Lung (tissue), 12 donors: ENCODE results near the gene DLX1. TPM values are rescaled to one million over a fixed set of nuclear protein-coding genes. Genes with fewer than 3 reads are reported as not detected.

Source experiments
- ATAC-seq: fragments of 200-7000 bp; cut with Tn5 transposase; one replicate; pipeline ENCODE4 v1.9.1; 2020; ENCODE audit warnings: moderate number of reproducible peaks; ENCODE audit not compliant: insufficient read depth, low FRiP score
- DNase-seq, 3 donors: peaks; one replicate each; pipeline ENCODE4 v3.0.0-alpha.2; 2013 to 2017
- H3K27ac ChIP-seq, 2 donors: one replicate each; pipeline ENCODE4 v1.5.1; 2013; ENCODE audit warnings: mild to moderate bottlenecking in 2 of 2, moderate library complexity in 2 of 2, control low read depth in 1 of 2, inconsistent platforms in 1 of 2, low read depth in 1 of 2, low read length in 1 of 2
- H3K27me3 ChIP-seq, 3 donors: one replicate each; pipeline ENCODE4 v1.5.1; 2013; ENCODE audit warnings: low read length in 2 of 3; ENCODE audit not compliant: control insufficient read depth in 3 of 3, insufficient read depth in 3 of 3
- H3K36me3 ChIP-seq, 4 donors: one replicate each; pipeline ENCODE4 v1.5.1; 2013; ENCODE audit warnings: low read length in 4 of 4, mild to moderate bottlenecking in 1 of 4, moderate library complexity in 1 of 4; ENCODE audit not compliant: control insufficient read depth in 4 of 4, insufficient read depth in 4 of 4
- H3K4me1 ChIP-seq, 5 donors: one replicate each; pipeline ENCODE4 v1.5.1; 2013; ENCODE audit warnings: low read length in 5 of 5, mild to moderate bottlenecking in 2 of 5, moderate library complexity in 1 of 5; ENCODE audit not compliant: control insufficient read depth in 5 of 5, insufficient read depth in 5 of 5
- H3K4me3 ChIP-seq: one replicate; pipeline ENCODE4 v1.5.1; 2013; ENCODE audit warnings: mild to moderate bottlenecking, control low read depth, moderate library complexity
- H3K9ac ChIP-seq, 2 donors: one replicate each; pipeline ENCODE4 v1.5.1; 2013; ENCODE audit warnings: low read length in 2 of 2, control low read depth in 1 of 2; ENCODE audit not compliant: insufficient read depth in 1 of 2
- H3K9me3 ChIP-seq, 4 donors: one replicate each; pipeline ENCODE4 v1.5.1; 2013; ENCODE audit warnings: low read length in 3 of 4, mild to moderate bottlenecking in 1 of 4, moderate library complexity in 1 of 4; ENCODE audit not compliant: control insufficient read depth in 4 of 4, insufficient read depth in 3 of 4
- WGBS, 2 donors: extraction: QIAGEN DNeasy Blood & Tissue Kit; methylation state at CpG; one replicate each; pipeline ENCODE4 v1.1.7; 2013; 5-methylcytosine and 5-hydroxymethylcytosine counted together
- polyA plus RNA-seq, 2 donors: library from polyadenylated mRNA; stranded (reverse); fragments of 200-250 nt; gene quantifications; one replicate each; pipeline ENCODE4 v1.2.1, GENCODE V29; 2013
- total RNA-seq, 2 donors: library from RNA; depleted of rRNA in 1 of 2; stranded (reverse); fragments of >200 nt in 1 of 2; gene quantifications; one replicate each; pipeline ENCODE4 v1.2.1, GENCODE V29; 2014 to 2021
- TF ChIP-seq, protein P1 (sequence below): IDR thresholded peaks from 2 replicates; pipeline ENCODE4 v1.5.1; 2012; ENCODE audit warnings: mild to moderate bottlenecking; ENCODE audit errors: control extremely low read depth, extremely low read depth
- donor health status: control.
- donor health status: control.
- donor health status: Bipolar disorder and iron deficiency.
- donor health status: healthy.
- donor health status: DM: yes; HTN: yes; CAD: no.

Gene DLX1
- total and polyA plus RNA-seq, 4 donors: 0.05 TPM; not detected in 3

- Histone ChIP-seq H3K36me3 (no peaks in the 10 kb centered on the region), H3K9ac (no peak overlapping the region), H3K27ac (no peak overlapping the region), H3K4me1 (peaks cover 0 to 24% (median 0%) of the 10 kb centered on the region in 5 donors), H3K4me3 (no peak overlapping the region), H3K27me3 (peaks cover 16 to 98% (median 96%) of the 10 kb centered on the region in 3 donors), H3K9me3 (peaks cover 0 to 27% (median 0%) of the 10 kb centered on the region in 4 donors)
- DNase-seq (peak in 2 of 3 donors; percentile 15 to 19), ATAC-seq (no peak)
- 5 to 8% methylated on average over 23 of the region's 23 CpGs for WGBS, 2 donors
- TF ChIP-seq, protein P1, sequence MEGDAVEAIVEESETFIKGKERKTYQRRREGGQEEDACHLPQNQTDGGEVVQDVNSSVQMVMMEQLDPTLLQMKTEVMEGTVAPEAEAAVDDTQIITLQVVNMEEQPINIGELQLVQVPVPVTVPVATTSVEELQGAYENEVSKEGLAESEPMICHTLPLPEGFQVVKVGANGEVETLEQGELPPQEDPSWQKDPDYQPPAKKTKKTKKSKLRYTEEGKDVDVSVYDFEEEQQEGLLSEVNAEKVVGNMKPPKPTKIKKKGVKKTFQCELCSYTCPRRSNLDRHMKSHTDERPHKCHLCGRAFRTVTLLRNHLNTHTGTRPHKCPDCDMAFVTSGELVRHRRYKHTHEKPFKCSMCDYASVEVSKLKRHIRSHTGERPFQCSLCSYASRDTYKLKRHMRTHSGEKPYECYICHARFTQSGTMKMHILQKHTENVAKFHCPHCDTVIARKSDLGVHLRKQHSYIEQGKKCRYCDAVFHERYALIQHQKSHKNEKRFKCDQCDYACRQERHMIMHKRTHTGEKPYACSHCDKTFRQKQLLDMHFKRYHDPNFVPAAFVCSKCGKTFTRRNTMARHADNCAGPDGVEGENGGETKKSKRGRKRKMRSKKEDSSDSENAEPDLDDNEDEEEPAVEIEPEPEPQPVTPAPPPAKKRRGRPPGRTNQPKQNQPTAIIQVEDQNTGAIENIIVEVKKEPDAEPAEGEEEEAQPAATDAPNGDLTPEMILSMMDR: no peak
Observed at GRCh38 chr2:172087780-172088244, 2.5 kb downstream of the DLX1 start.

DNA sequence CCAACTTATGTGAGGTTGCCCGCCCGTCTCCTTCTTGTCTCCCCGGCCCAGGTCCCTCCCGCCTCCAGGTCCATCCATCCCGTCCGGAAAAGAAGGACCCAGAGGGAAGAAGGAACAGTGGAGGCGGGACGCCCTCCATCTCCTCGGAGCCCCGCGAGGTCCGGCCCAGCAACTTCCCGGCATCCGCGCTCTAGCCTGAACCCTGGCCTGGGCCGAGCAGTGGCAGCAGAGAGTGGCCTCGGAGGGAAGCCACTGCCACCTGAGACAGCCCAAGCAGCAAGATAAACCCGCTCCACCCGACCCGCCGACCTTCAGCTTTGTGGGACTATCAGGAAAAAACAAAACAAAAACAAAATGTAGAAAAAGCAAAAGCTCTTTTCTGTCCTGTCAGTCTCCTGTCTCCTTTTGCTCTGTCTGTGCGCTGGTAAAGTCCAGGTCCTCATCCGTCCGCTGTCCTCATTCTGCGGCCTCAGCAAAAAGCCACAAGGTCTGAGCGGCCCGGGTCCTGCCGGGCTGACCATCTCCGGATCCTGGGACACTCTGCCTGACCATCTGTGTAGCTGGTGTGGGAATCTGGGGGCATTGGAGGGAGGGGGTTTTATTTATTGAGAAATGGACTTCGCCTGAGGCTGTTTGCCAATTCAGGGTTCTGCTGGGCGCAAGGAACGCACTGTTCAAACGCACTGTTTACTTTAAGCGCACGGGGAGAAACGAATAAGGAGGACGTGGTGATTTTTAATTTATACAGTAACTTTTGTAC lies 3.1 kb downstream of the DLX1 start:
- peaks cover 0 to 24% (median 0%) of the 10 kb centered on the region in 4 donors for H3K9me3 ChIP-seq
- H3K9ac ChIP-seq: no peak overlapping the region
- DNase-seq: peak in 2 of 3 donors; percentile 20 to 39
- peaks cover 0 to 22% (median 0%) of the 10 kb centered on the region in 5 donors for H3K4me1 ChIP-seq
- TF ChIP-seq, protein P1: no peak
- no peak overlapping the region for H3K27ac ChIP-seq
- no peaks in the 10 kb centered on the region for H3K36me3 ChIP-seq
- WGBS, 2 donors: 8 to 12% methylated on average over 37 of the region's 37 CpGs
- H3K4me3 ChIP-seq: no peak overlapping the region
- H3K27me3 ChIP-seq: peaks cover 19 to 98% (median 96%) of the 10 kb centered on the region in 3 donors
- no peak for ATAC-seq

DNA sequence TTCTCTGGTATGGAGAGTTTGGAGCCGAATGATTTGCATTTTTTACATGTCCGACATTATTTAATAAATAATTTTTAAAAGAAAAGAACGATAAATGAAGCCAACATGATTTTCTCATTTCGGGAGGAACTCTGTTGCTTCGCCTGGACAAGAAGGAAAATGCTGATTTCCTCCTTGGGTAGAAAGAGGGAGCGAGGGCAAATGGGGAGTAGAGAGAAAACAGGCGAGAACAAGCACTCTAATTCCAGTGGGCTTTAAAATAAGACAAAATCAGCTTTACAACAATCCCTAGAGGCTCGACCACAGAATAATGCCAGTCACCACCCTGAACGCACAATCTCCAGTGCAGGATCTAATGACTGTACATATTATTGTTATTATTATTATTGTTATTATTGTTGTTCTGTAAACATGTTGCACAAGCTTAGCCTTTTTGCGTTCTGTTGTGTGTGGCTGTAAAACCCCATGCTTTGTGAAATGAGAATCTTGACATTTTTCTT lies 3.7 kb downstream of the DLX1 start:
- Histone ChIP-seq H3K9me3 (peaks cover 0 to 23% (median 0%) of the 10 kb centered on the region in 4 donors), H3K27ac (no peak overlapping the region), H3K27me3 (peaks cover 19 to 98% (median 96%) of the 10 kb centered on the region in 3 donors), H3K4me3 (no peak overlapping the region), H3K4me1 (peaks cover 0 to 22% (median 0%) of the 10 kb centered on the region in 5 donors), H3K9ac (no peak overlapping the region), H3K36me3 (no peaks in the 10 kb centered on the region)
- TF ChIP-seq, protein P1: no peak
- peak in 2 of 3 donors; percentile 14 to 39 for DNase-seq
- no peak for ATAC-seq
- 8 to 16% methylated on average over 10 of the region's 10 CpGs for WGBS, 2 donors
